HG03565 (cell line): ENCODE measurements around the gene ANXA6.

Experiments used
- ATAC-seq: cut with Tn5 transposase; IDR thresholded peaks from one replicate; pipeline ENCODE4 v1.9.1; 2021; ENCODE audit warnings: mild to moderate bottlenecking, moderate library complexity; ENCODE audit not compliant: unreplicated experiment

The ANXA6 gene

GRCh38 chr5:151068433-151069197, 89.0 kb downstream of the ANXA6 start:
- ATAC-seq = peak; percentile 40

- no peak for ATAC-seq
Observed at GRCh38 chr5:151067632-151068432, 89.7 kb downstream of the ANXA6 start.

GRCh38 chr5:151066920-151067319, 90.7 kb downstream of the ANXA6 start:
- ATAC-seq = no peak

GRCh38 chr5:151065609-151066008, 92.0 kb downstream of the ANXA6 start:
- no peak for ATAC-seq

GRCh38 chr5:151064916-151065499, 92.6 kb downstream of the ANXA6 start:
- no peak for ATAC-seq

GRCh38 chr5:151063142-151063989, 94.2 kb downstream of the ANXA6 start:
- no peak for ATAC-seq

- no peak for ATAC-seq
Observed at GRCh38 chr5:151062405-151063141, 95.0 kb downstream of the ANXA6 start.

- no peak for ATAC-seq
Observed at GRCh38 chr5:151060742-151061141, 96.8 kb downstream of the ANXA6 start.

GRCh38 chr5:151058891-151059489, 98.6 kb downstream of the ANXA6 start:
- no peak for ATAC-seq

GRCh38 chr5:151058301-151058700, 99.3 kb downstream of the ANXA6 start:
- no peak for ATAC-seq

- ATAC-seq = no peak
Observed at GRCh38 chr5:151056379-151057325, 100.9 kb downstream of the ANXA6 start.

GRCh38 chr5:151055336-151055735, 102.2 kb downstream of the ANXA6 start:
- no peak for ATAC-seq

GRCh38 chr5:151054709-151055108, 102.9 kb downstream of the ANXA6 start:
- ATAC-seq = no peak

- ATAC-seq = no peak
Observed at GRCh38 chr5:151053796-151054462, 103.7 kb downstream of the ANXA6 start.

GRCh38 chr5:151052836-151053235, 104.7 kb downstream of the ANXA6 start:
- no peak for ATAC-seq

- no peak for ATAC-seq
Observed at GRCh38 chr5:151051931-151052608, 105.5 kb downstream of the ANXA6 start.

- ATAC-seq = no peak
Observed at GRCh38 chr5:151051066-151051930, 106.3 kb downstream of the ANXA6 start.
